ENCODE data around the gene KRTCAP2. TPM values are rescaled to one million over a fixed set of nuclear protein-coding genes. Genes with fewer than 3 reads are reported as not detected.
A peak's percentile ranks its signal among the peaks of the same experiment; 100 is the strongest.

The KRTCAP2 gene
- total and polyA plus RNA-seq, 9 donors: 96.5 to 499 (median 166) TPM

- Histone ChIP-seq H3K9me3 (no peaks in the 10 kb centered on the region), H3K4me1 (ENCODE audit: insufficient read depth) (peaks cover 15% of the 10 kb centered on the region), H3K27ac (peak within 1 kb of the TSS in 1 of 2 donors; percentile 33), H3K27me3 (no peaks in the 10 kb centered on the region), H3K36me3 (no peaks in the 10 kb centered on the region), H3K4me3 (peak within 1 kb of the TSS; percentile 63)
- intact Hi-C loops (cut with DNase I): loop anchor here in 2 of 4 donors (5.0 kb wide), 1 partner anchor 35 kb away; no protein-coding TSS in a partner anchor
- WGBS, 3 donors: 0% methylated on average over 51 to 76 of the region's 76 CpGs
- DNase-seq: peak; percentile 44 to 76 (median 59)
- TF ChIP-seq EP300 (IDR thresholded peaks at IDR 0.05): peak; percentile 54
- no peak for TF ChIP-seq POLR2A (IDR thresholded peaks at IDR 0.05)
- no peak for TF ChIP-seq CTCF (IDR thresholded peaks at IDR 0.05)
Observed at GRCh38 chr1:155127105-155127966, 45.8 kb downstream of the KRTCAP2 start, which contains the start of gene EFNA1. EFNA1 (plus strand) TSS chr1:155127876; CDS start chr1:155127978, 102 bp downstream.

- TF ChIP-seq CTCF (IDR thresholded peaks at IDR 0.05): no peak
- no peak for TF ChIP-seq EP300 (IDR thresholded peaks at IDR 0.05)
- TF ChIP-seq POLR2A (IDR thresholded peaks at IDR 0.05): no peak
- 1 to 5% (median 3%) methylated on average over 27 to 32 of the region's 32 CpGs for WGBS, 3 donors
- Histone ChIP-seq H3K9me3 (no peaks in the 10 kb centered on the region), H3K27me3 (no peaks in the 10 kb centered on the region), H3K27ac (peak overlapping the region; percentile 21 to 33), H3K4me3 (peak overlapping the region; percentile 63), H3K36me3 (no peaks in the 10 kb centered on the region), H3K4me1 (ENCODE audit: insufficient read depth) (peaks cover 15% of the 10 kb centered on the region)
- peak in 2 of 5 donors; percentile 39 to 62 for DNase-seq
- intact Hi-C loops (cut with DNase I): loop anchor here in 2 of 4 donors (5.0 kb wide), 1 partner anchor 34 kb away; no protein-coding TSS in a partner anchor
Observed at GRCh38 chr1:155126556-155127104, 46.5 kb downstream of the KRTCAP2 start.

GRCh38 chr1:155125946-155126555 lies 47.1 kb downstream of the KRTCAP2 start:
- Histone ChIP-seq H3K4me1 (ENCODE audit: insufficient read depth) (peaks cover 15% of the 10 kb centered on the region), H3K27ac (peak overlapping the region; percentile 21 to 33), H3K4me3 (peak overlapping the region; percentile 63), H3K36me3 (no peaks in the 10 kb centered on the region), H3K9me3 (no peaks in the 10 kb centered on the region), H3K27me3 (no peaks in the 10 kb centered on the region)
- peak; percentile 68 to 88 (median 75) for DNase-seq
- WGBS, 3 donors: 6 to 15% (median 13%) methylated on average over 29 to 53 of the region's 53 CpGs
- intact Hi-C loops (cut with DNase I): loop anchor here in 2 of 4 donors (5.0 kb wide), 1 partner anchor 34 kb away; no protein-coding TSS in a partner anchor
- no peak for TF ChIP-seq CTCF (IDR thresholded peaks at IDR 0.05)
- TF ChIP-seq POLR2A (IDR thresholded peaks at IDR 0.05): no peak
- no peak for TF ChIP-seq EP300 (IDR thresholded peaks at IDR 0.05)

- peak overlapping the region; percentile 21 to 33 for H3K27ac ChIP-seq
- DNase-seq: peak in 3 of 5 donors; percentile 17 to 47 (median 34)
- 55 to 71% (median 64%) methylated on average over 11 of the region's 11 CpGs for WGBS, 3 donors
Observed at GRCh38 chr1:155125511-155125945, 47.6 kb downstream of the KRTCAP2 start.

More at GRCh38 chr1:155125511-155125945, 47.6 kb downstream of the KRTCAP2 start:
- Histone ChIP-seq H3K36me3 (no peaks in the 10 kb centered on the region), H3K27me3 (no peaks in the 10 kb centered on the region), H3K4me3 (no peak overlapping the region), H3K9me3 (no peaks in the 10 kb centered on the region), H3K4me1 (ENCODE audit: insufficient read depth) (peaks cover 15% of the 10 kb centered on the region)
- TF ChIP-seq EP300 (IDR thresholded peaks at IDR 0.05) (no peak), CTCF (IDR thresholded peaks at IDR 0.05) (no peak), POLR2A (IDR thresholded peaks at IDR 0.05) (no peak)
- intact Hi-C loops (cut with DNase I): loop anchor here in 2 of 4 donors (5.0 kb wide), 1 partner anchor 33 kb away; no protein-coding TSS in a partner anchor

All from ovary (tissue), 9 donors.